Panc1 (cell line): Measurements from ENCODE around the gene ACTL9. TPM values are rescaled to one million over a fixed set of nuclear protein-coding genes. Genes with fewer than 3 reads are reported as not detected.

Experiments
- ATAC-seq: fragments of 200-7000 bp; cut with Tn5 transposase; 2 replicates; pipeline ENCODE4 v1.9.1; 2020; ENCODE audit warnings: mild to moderate bottlenecking, moderate library complexity
- BruUV-seq: library from RNA; stranded (reverse); fragments of 400-500 nt; replicated peaks from 2 replicates; lab custom pipeline; 2021; lab: Mats Ljungman, UMichigan
- CTCF ChIA-PET: fragments of 300-600 bp; sonication (Branson Sonifier 250); formaldehyde crosslinking; loops from one replicate; lab custom pipeline; 2022; ENCODE audit warnings: antibody characterized with exemption; lab: Charles Lee
- POLR2A ChIA-PET: fragments of 300-600 bp; sonication (Branson Sonifier 250); formaldehyde crosslinking; loops from one replicate; lab custom pipeline; 2022; ENCODE audit warnings: antibody characterized with exemption; lab: Charles Lee
- DNase-seq: peaks from one replicate; pipeline ENCODE4 v3.0.0-alpha.2; 2010; ENCODE audit warnings: low read depth, low spot score
- H3K27ac ChIP-seq: 2 replicates; pipeline ENCODE4 v1.5.1; 2011; ENCODE audit warnings: mild to moderate bottlenecking, low read length, inconsistent platforms
- H3K27me3 ChIP-seq: fragments of 200-500 bp; sonication (Bioruptor generic); 2 replicates; pipeline ENCODE4 v1.6.0; 2014; ENCODE audit warnings: low read length, inconsistent platforms; ENCODE audit not compliant: control insufficient read depth, insufficient read depth
- H3K36me3 ChIP-seq: fragments of 200-500 bp; sonication (Bioruptor generic); 2 replicates; pipeline ENCODE4 v1.5.1; 2014; ENCODE audit warnings: inconsistent platforms, mild to moderate bottlenecking, low read length, moderate library complexity; ENCODE audit not compliant: control insufficient read depth, insufficient read depth
- H3K4me1 ChIP-seq: 2 replicates; pipeline ENCODE4 v1.5.1; 2011; ENCODE audit warnings: inconsistent platforms, mild to moderate bottlenecking, low read length, moderate library complexity; ENCODE audit not compliant: control insufficient read depth, insufficient read depth
- H3K4me3 ChIP-seq, 2 experiments: 2 replicates each; pipeline ENCODE4 v1.5.1; 2011 to 2012; ENCODE audit warnings: low read depth in 2 of 2, low read length in 2 of 2, mild to moderate bottlenecking in 2 of 2, inconsistent platforms in 1 of 2, moderate library complexity in 1 of 2
- H3K9me3 ChIP-seq: fragments of 200-500 bp; sonication (Bioruptor generic); 2 replicates; pipeline ENCODE4 v1.5.1; 2014; ENCODE audit warnings: low read depth, mild to moderate bottlenecking, inconsistent platforms, low read length, moderate library complexity; ENCODE audit not compliant: control insufficient read depth, insufficient read depth
- POLR2AphosphoS5 ChIP-seq: IDR thresholded peaks from 2 replicates; pipeline ENCODE4 v1.6.1; 2012; ENCODE audit warnings: mild to moderate bottlenecking, low read depth, low read length, moderate library complexity
- SIN3A ChIP-seq: IDR thresholded peaks from 2 replicates; pipeline ENCODE4 v1.6.1; 2012; ENCODE audit warnings: low read depth, mild to moderate bottlenecking, low read length, moderate library complexity, borderline replicate concordance; ENCODE audit not compliant: insufficient read depth
- TCF7L2 ChIP-seq: IDR thresholded peaks from 2 replicates; pipeline ENCODE4 v1.6.1; 2011; ENCODE audit warnings: mild to moderate bottlenecking, low read depth, low read length, inconsistent platforms
- in situ Hi-C: cut with HindIII; loops from 2 replicates; pipeline ENCODE4 v1.10.0; 2016; ENCODE audit warnings: low sequenced_read_pairs, low pct_unique_long_range_greater_than_20kb
- intact Hi-C: fragments of 100-400 bp; cut with micrococcal nuclease; formaldehyde crosslinking; loops from one replicate; pipeline ENCODE4 v1.10.0; 2022; ENCODE audit not compliant: unreplicated experiment
- total RNA-seq: library from RNA; stranded (reverse); gene quantifications from one replicate; pipeline ENCODE4 v1.2.1, GENCODE V29; 2021; ENCODE audit not compliant: unreplicated experiment
- TF ChIP-seq, protein P1 (sequence below): fragments of 450-650 bp; IDR thresholded peaks from 2 replicates; pipeline ENCODE4 v1.5.1; 2017; ENCODE audit warnings: mild to moderate bottlenecking
- TF ChIP-seq, protein P2 (sequence below), 2 experiments: IDR thresholded peaks; 2 replicates each; pipeline ENCODE4 v1.6.1; 2011 to 2012; ENCODE audit warnings: low read depth in 2 of 2, control low read depth in 1 of 2, low read length in 1 of 2, mild to moderate bottlenecking in 1 of 2, moderate library complexity in 1 of 2; ENCODE audit not compliant: insufficient read depth in 1 of 2

Gene ACTL9
- total RNA-seq, 1 experiment from 2014 or later: not detected

DNA sequence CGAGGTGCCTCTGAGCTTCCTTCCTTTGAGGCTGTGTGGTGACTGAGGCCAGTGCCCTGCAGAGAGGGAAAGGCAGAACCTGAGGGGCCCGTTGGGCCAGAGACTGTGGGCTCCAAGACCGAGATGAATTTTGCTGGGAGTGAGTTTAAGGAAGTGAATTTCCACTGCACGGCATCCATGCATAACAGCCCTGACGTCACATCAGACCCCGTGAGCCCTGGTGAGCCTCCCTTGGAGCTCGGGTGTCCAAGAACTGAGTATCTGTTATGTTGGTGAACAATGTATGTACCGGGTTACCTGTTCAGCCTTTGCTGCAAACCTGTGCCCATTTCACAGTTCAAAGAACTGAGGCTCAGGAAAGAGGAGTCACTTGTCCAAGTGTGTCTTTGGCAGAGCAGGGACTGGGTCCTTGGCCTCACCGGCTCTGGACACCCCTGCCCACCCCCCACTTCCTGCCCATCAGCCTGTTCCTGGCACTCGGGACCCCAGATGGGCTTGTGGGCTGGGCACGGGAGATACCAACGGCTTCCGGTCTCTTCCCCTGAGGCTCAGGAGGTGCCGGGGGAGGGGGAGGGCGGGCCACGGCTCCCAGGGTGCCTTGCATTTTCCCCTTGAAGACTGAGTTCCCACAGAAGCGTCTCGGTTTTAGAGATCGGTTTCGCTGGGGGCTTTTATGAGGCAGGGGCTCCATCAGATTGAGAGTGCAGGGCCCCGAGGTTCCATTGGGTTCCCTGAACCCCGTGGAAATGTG, 34.5 kb downstream of the ACTL9 start:
- in situ Hi-C loops: no loop called here
- BruUV-seq: no TSS peak

DNA sequence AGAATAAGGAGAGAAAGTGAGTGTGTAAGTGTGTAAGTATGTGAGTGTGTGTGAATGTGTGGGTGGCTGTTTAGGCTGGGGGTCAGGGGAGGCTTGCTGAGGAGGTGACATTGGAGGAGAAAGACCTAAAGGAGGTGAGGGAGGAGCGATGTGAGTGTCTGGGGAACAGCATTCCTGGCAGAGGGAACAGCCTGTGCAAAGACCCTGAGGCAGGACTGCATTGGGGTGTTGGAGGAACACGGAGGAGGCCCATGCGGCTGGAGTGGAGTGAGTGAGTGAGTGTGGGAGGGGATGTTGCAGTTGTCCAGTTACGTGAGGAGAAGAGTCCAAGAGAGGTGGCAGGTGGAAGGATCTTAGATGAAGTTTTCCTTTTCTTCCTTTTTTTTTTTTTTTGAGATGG, 36.3 kb downstream of the ACTL9 start:
- Histone ChIP-seq H3K27ac (no peak overlapping the region), H3K36me3 (no peaks in the 10 kb centered on the region), H3K9me3 (no peaks in the 10 kb centered on the region), H3K27me3 (no peaks in the 10 kb centered on the region), H3K4me1 (no peaks in the 10 kb centered on the region), H3K4me3 (no peak overlapping the region)
- TF ChIP-seq, protein P1, sequence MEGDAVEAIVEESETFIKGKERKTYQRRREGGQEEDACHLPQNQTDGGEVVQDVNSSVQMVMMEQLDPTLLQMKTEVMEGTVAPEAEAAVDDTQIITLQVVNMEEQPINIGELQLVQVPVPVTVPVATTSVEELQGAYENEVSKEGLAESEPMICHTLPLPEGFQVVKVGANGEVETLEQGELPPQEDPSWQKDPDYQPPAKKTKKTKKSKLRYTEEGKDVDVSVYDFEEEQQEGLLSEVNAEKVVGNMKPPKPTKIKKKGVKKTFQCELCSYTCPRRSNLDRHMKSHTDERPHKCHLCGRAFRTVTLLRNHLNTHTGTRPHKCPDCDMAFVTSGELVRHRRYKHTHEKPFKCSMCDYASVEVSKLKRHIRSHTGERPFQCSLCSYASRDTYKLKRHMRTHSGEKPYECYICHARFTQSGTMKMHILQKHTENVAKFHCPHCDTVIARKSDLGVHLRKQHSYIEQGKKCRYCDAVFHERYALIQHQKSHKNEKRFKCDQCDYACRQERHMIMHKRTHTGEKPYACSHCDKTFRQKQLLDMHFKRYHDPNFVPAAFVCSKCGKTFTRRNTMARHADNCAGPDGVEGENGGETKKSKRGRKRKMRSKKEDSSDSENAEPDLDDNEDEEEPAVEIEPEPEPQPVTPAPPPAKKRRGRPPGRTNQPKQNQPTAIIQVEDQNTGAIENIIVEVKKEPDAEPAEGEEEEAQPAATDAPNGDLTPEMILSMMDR: no peak
- TF ChIP-seq TCF7L2 (no peak), POLR2AphosphoS5 (no peak), SIN3A (no peak)
- TF ChIP-seq, protein P2, sequence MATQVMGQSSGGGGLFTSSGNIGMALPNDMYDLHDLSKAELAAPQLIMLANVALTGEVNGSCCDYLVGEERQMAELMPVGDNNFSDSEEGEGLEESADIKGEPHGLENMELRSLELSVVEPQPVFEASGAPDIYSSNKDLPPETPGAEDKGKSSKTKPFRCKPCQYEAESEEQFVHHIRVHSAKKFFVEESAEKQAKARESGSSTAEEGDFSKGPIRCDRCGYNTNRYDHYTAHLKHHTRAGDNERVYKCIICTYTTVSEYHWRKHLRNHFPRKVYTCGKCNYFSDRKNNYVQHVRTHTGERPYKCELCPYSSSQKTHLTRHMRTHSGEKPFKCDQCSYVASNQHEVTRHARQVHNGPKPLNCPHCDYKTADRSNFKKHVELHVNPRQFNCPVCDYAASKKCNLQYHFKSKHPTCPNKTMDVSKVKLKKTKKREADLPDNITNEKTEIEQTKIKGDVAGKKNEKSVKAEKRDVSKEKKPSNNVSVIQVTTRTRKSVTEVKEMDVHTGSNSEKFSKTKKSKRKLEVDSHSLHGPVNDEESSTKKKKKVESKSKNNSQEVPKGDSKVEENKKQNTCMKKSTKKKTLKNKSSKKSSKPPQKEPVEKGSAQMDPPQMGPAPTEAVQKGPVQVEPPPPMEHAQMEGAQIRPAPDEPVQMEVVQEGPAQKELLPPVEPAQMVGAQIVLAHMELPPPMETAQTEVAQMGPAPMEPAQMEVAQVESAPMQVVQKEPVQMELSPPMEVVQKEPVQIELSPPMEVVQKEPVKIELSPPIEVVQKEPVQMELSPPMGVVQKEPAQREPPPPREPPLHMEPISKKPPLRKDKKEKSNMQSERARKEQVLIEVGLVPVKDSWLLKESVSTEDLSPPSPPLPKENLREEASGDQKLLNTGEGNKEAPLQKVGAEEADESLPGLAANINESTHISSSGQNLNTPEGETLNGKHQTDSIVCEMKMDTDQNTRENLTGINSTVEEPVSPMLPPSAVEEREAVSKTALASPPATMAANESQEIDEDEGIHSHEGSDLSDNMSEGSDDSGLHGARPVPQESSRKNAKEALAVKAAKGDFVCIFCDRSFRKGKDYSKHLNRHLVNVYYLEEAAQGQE (IDR thresholded peaks at IDR 0.05; ENCODE audit: insufficient read depth in 1 of 2, low read depth in 2 of 2, low read length in 1 of 2): no peak
- CTCF ChIA-PET: no interaction called here
- BruUV-seq: no TSS peak
- intact Hi-C loops (no loop called here), in situ Hi-C loops (no loop called here)
- DNase-seq (no peak), ATAC-seq (no peak)
- POLR2A ChIA-PET: interaction anchor here (0.7 kb wide), 1 partner anchor 120 kb away, joined by 4 read pairs; no protein-coding TSS in a partner anchor

More for the DNA sequence above, 34.5 kb downstream of the ACTL9 start:
- ATAC-seq (no peak), DNase-seq (no peak)
- TF ChIP-seq TCF7L2: no peak
- TF ChIP-seq, protein P2 (IDR thresholded peaks at IDR 0.05; ENCODE audit: insufficient read depth in 1 of 2, low read depth in 2 of 2, low read length in 1 of 2): no peak
- TF ChIP-seq, protein P1: no peak
- no peak for TF ChIP-seq SIN3A
- TF ChIP-seq POLR2AphosphoS5: no peak
- no peak overlapping the region for H3K4me3 ChIP-seq
- H3K27me3 ChIP-seq: no peaks in the 10 kb centered on the region
- no peaks in the 10 kb centered on the region for H3K9me3 ChIP-seq
- intact Hi-C loops: no loop called here
- POLR2A ChIA-PET: no interaction called here
- no peaks in the 10 kb centered on the region for H3K36me3 ChIP-seq
- CTCF ChIA-PET: interaction anchor here (0.6 kb wide), 1 partner anchor 22 kb away, joined by 6 read pairs; no protein-coding TSS in a partner anchor
- H3K4me1 ChIP-seq: no peaks in the 10 kb centered on the region
- H3K27ac ChIP-seq: no peak overlapping the region
